ENCODE results near the gene MMAB.

GRCh38 chr12:109513051-109513450, 60.3 kb downstream of the MMAB start:
- TF ChIP-seq CTCF (IDR thresholded peaks at IDR 0.05; ENCODE audit: extremely low read depth in 1 of 2, insufficient read depth in 1 of 2, low read depth in 1 of 2, low read length in 2 of 2) (no peak), POLR2A (IDR thresholded peaks at IDR 0.05; ENCODE audit: low read depth, low read length) (no peak), MYC (IDR thresholded peaks at IDR 0.05; ENCODE audit: low read depth, low read length) (no peak)

Measured in endothelial cell of umbilical vein (primary cell).